Measurements from ENCODE around the gene TRHDE.

The TRHDE gene, protein sequence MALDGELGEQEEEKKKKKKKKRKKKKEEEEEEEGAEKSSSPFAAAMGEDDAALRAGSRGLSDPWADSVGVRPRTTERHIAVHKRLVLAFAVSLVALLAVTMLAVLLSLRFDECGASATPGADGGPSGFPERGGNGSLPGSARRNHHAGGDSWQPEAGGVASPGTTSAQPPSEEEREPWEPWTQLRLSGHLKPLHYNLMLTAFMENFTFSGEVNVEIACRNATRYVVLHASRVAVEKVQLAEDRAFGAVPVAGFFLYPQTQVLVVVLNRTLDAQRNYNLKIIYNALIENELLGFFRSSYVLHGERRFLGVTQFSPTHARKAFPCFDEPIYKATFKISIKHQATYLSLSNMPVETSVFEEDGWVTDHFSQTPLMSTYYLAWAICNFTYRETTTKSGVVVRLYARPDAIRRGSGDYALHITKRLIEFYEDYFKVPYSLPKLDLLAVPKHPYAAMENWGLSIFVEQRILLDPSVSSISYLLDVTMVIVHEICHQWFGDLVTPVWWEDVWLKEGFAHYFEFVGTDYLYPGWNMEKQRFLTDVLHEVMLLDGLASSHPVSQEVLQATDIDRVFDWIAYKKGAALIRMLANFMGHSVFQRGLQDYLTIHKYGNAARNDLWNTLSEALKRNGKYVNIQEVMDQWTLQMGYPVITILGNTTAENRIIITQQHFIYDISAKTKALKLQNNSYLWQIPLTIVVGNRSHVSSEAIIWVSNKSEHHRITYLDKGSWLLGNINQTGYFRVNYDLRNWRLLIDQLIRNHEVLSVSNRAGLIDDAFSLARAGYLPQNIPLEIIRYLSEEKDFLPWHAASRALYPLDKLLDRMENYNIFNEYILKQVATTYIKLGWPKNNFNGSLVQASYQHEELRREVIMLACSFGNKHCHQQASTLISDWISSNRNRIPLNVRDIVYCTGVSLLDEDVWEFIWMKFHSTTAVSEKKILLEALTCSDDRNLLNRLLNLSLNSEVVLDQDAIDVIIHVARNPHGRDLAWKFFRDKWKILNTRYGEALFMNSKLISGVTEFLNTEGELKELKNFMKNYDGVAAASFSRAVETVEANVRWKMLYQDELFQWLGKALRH

GRCh38 chr12:72272091-72272661 is at the start of gene TRHDE:
TRHDE (plus strand) TSS chr12:72272370; CDS start chr12:72272644, 274 bp downstream.
- Histone ChIP-seq H3K27me3 (ENCODE audit: control insufficient read depth, insufficient read depth, low read length) (peaks cover 55% of the 10 kb centered on the region), H3K9ac (ENCODE audit: low read depth, low read length) (peak within 1 kb of the TSS; percentile 37), H3K9me3 (ENCODE audit: control insufficient read depth, insufficient read depth, low read length) (no peaks in the 10 kb centered on the region), H3K4me1 (ENCODE audit: control insufficient read depth, insufficient read depth, low read length) (peaks cover 34% of the 10 kb centered on the region), H3K36me3 (ENCODE audit: control insufficient read depth, insufficient read depth, low read length) (no peaks in the 10 kb centered on the region), H3K4me3 (ENCODE audit: low read depth, low read length) (peak within 1 kb of the TSS; percentile 78), H3K27ac (ENCODE audit: low read depth, low read length) (no peak within 1 kb of the TSS)

GRCh38 chr12:72226510-72226909 is 45.7 kb upstream of the TRHDE start:
- Histone ChIP-seq H3K4me3 (ENCODE audit: low read depth, low read length) (no peak overlapping the region), H3K27me3 (ENCODE audit: control insufficient read depth, insufficient read depth, low read length) (no peaks in the 10 kb centered on the region), H3K27ac (ENCODE audit: low read depth, low read length) (no peak overlapping the region), H3K9me3 (ENCODE audit: control insufficient read depth, insufficient read depth, low read length) (no peaks in the 10 kb centered on the region), H3K9ac (ENCODE audit: low read depth, low read length) (no peak overlapping the region), H3K4me1 (ENCODE audit: control insufficient read depth, insufficient read depth, low read length) (no peaks in the 10 kb centered on the region), H3K36me3 (ENCODE audit: control insufficient read depth, insufficient read depth, low read length) (no peaks in the 10 kb centered on the region)

DNA sequence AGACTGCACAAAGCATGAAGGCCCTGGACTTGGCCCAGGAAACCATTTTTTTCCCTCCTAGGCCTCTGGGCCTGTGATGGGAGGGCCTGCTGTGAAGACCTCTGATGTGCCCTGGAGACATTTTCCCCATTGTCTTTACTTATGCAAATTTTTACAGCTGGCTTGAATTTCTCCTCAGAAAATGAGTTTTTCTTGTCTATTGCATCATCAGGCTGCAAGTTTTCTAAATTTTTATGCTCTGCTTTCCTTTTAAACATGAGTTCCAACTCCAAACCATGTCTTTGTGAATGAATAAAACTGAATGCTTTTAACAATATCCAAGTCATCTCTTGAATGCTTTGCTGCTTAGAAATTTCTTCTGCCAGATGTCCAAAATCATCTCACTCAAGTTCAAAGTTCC is 43.7 kb upstream of the TRHDE start:
- H3K27me3 ChIP-seq (ENCODE audit: control insufficient read depth, insufficient read depth, low read length): no peaks in the 10 kb centered on the region
- no peak overlapping the region for H3K9ac ChIP-seq (ENCODE audit: low read depth, low read length)
- no peak overlapping the region for H3K4me3 ChIP-seq (ENCODE audit: low read depth, low read length)
- no peaks in the 10 kb centered on the region for H3K4me1 ChIP-seq (ENCODE audit: control insufficient read depth, insufficient read depth, low read length)
- H3K9me3 ChIP-seq (ENCODE audit: control insufficient read depth, insufficient read depth, low read length): no peaks in the 10 kb centered on the region
- H3K36me3 ChIP-seq (ENCODE audit: control insufficient read depth, insufficient read depth, low read length): no peaks in the 10 kb centered on the region
- H3K27ac ChIP-seq (ENCODE audit: low read depth, low read length): no peak overlapping the region

GRCh38 chr12:72230589-72230988 is 41.6 kb upstream of the TRHDE start:
- Histone ChIP-seq H3K36me3 (ENCODE audit: control insufficient read depth, insufficient read depth, low read length) (no peaks in the 10 kb centered on the region), H3K9me3 (ENCODE audit: control insufficient read depth, insufficient read depth, low read length) (no peaks in the 10 kb centered on the region), H3K27me3 (ENCODE audit: control insufficient read depth, insufficient read depth, low read length) (no peaks in the 10 kb centered on the region), H3K4me3 (ENCODE audit: low read depth, low read length) (no peak overlapping the region), H3K9ac (ENCODE audit: low read depth, low read length) (no peak overlapping the region), H3K27ac (ENCODE audit: low read depth, low read length) (no peak overlapping the region), H3K4me1 (ENCODE audit: control insufficient read depth, insufficient read depth, low read length) (peaks cover 11% of the 10 kb centered on the region; the same call in 1 of the 2 replicates)

DNA sequence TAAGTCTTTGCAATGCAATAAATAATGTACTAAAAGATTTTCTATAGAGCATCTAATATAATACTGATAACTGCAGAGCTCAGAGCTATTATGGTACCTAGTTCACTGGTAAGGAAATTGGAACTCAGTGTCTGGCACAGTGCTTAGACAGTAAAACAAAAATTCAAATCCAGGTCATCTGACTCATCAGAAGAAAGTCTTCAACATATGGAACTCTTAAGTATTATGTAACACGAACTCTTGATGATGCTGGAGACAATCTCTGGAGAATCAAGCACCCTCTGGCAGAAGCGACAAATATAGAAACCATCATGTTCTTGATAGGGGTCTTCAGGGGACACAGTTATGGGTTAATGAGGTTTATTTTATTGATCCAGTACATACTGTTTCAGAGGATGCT is 37.3 kb upstream of the TRHDE start:
- no peak overlapping the region for H3K4me3 ChIP-seq (ENCODE audit: low read depth, low read length)
- no peak overlapping the region for H3K9ac ChIP-seq (ENCODE audit: low read depth, low read length)
- H3K27ac ChIP-seq (ENCODE audit: low read depth, low read length): no peak overlapping the region
- H3K27me3 ChIP-seq (ENCODE audit: control insufficient read depth, insufficient read depth, low read length): no peaks in the 10 kb centered on the region
- peaks cover 11% of the 10 kb centered on the region; the same call in 1 of the 2 replicates for H3K4me1 ChIP-seq (ENCODE audit: control insufficient read depth, insufficient read depth, low read length)
- no peaks in the 10 kb centered on the region for H3K36me3 ChIP-seq (ENCODE audit: control insufficient read depth, insufficient read depth, low read length)
- H3K9me3 ChIP-seq (ENCODE audit: control insufficient read depth, insufficient read depth, low read length): no peaks in the 10 kb centered on the region

DNA sequence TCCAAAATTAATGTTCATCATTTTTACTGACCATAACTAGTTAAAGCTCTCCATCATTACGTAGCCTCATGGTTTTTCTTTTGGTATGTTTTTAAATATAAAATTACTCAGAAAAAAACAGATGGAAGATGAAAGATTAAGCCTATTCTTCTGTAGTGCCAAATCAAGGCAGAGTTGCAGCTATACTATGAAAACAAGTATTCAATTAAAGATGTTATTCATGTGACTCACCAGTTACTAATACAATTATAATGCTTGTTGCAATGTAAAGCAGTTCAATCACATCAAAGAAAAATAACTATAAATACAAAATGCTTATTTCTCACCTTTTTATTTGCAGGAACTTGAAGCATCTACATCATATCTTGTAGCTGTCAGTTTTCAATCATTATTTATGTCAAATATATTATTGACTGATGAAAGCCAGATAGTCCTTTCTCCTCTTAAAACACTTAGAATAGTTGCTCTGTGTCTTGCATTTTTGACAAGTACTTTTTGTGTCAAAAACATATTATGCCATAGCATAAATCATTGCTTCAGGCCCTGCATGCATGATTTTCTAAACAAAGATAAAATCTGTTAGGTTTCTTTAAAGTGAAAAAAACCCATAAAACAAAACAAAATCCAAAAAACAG is 36.0 kb upstream of the TRHDE start:
- H3K9ac ChIP-seq (ENCODE audit: low read depth, low read length): no peak overlapping the region
- H3K36me3 ChIP-seq (ENCODE audit: control insufficient read depth, insufficient read depth, low read length): no peaks in the 10 kb centered on the region
- H3K9me3 ChIP-seq (ENCODE audit: control insufficient read depth, insufficient read depth, low read length): no peaks in the 10 kb centered on the region
- peaks cover 11% of the 10 kb centered on the region; the same call in 1 of the 2 replicates for H3K4me1 ChIP-seq (ENCODE audit: control insufficient read depth, insufficient read depth, low read length)
- H3K27ac ChIP-seq (ENCODE audit: low read depth, low read length): no peak overlapping the region
- H3K27me3 ChIP-seq (ENCODE audit: control insufficient read depth, insufficient read depth, low read length): no peaks in the 10 kb centered on the region
- no peak overlapping the region for H3K4me3 ChIP-seq (ENCODE audit: low read depth, low read length)

DNA sequence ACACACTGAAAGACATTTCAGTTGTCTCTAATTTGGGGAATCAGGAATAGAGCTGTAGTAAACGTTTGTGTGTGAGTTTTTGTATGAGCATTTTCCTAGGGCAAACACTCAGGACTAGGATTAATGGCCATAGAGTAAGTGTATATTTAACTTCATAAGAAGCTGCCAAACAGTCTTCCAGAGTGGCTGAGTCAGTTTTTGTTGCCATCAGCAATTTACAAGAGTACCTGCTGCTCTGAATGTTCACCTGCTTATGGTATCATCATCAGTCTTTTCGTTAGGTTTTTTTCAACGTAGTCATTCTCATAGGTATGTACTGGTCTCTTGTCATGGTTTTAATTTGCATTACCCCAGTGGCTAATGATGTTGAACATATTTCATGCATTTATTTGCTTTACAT is 30.6 kb upstream of the TRHDE start:
- H3K4me1 ChIP-seq (ENCODE audit: control insufficient read depth, insufficient read depth, low read length): no peaks in the 10 kb centered on the region
- H3K9ac ChIP-seq (ENCODE audit: low read depth, low read length): no peak overlapping the region
- no peak overlapping the region for H3K4me3 ChIP-seq (ENCODE audit: low read depth, low read length)
- no peak overlapping the region for H3K27ac ChIP-seq (ENCODE audit: low read depth, low read length)
- no peaks in the 10 kb centered on the region for H3K36me3 ChIP-seq (ENCODE audit: control insufficient read depth, insufficient read depth, low read length)
- H3K27me3 ChIP-seq (ENCODE audit: control insufficient read depth, insufficient read depth, low read length): no peaks in the 10 kb centered on the region
- no peaks in the 10 kb centered on the region for H3K9me3 ChIP-seq (ENCODE audit: control insufficient read depth, insufficient read depth, low read length)

- Histone ChIP-seq H3K4me3 (ENCODE audit: low read depth, low read length) (no peak overlapping the region), H3K36me3 (ENCODE audit: control insufficient read depth, insufficient read depth, low read length) (no peaks in the 10 kb centered on the region)
Measured at GRCh38 chr12:72242946-72243345, 29.2 kb upstream of the TRHDE start.

GRCh38 chr12:72246370-72246769 is 25.8 kb upstream of the TRHDE start:
- no peak overlapping the region for H3K4me3 ChIP-seq (ENCODE audit: low read depth, low read length)
- no peaks in the 10 kb centered on the region for H3K9me3 ChIP-seq (ENCODE audit: control insufficient read depth, insufficient read depth, low read length)
- H3K27me3 ChIP-seq (ENCODE audit: control insufficient read depth, insufficient read depth, low read length): no peaks in the 10 kb centered on the region
- H3K9ac ChIP-seq (ENCODE audit: low read depth, low read length): no peak overlapping the region
- no peak overlapping the region for H3K27ac ChIP-seq (ENCODE audit: low read depth, low read length)
- no peaks in the 10 kb centered on the region for H3K36me3 ChIP-seq (ENCODE audit: control insufficient read depth, insufficient read depth, low read length)
- H3K4me1 ChIP-seq (ENCODE audit: control insufficient read depth, insufficient read depth, low read length): peaks cover 9% of the 10 kb centered on the region; the same call in 1 of the 2 replicates

More at GRCh38 chr12:72242946-72243345, 29.2 kb upstream of the TRHDE start:
- Histone ChIP-seq H3K9me3 (ENCODE audit: control insufficient read depth, insufficient read depth, low read length) (no peaks in the 10 kb centered on the region), H3K27me3 (ENCODE audit: control insufficient read depth, insufficient read depth, low read length) (no peaks in the 10 kb centered on the region), H3K4me1 (ENCODE audit: control insufficient read depth, insufficient read depth, low read length) (no peaks in the 10 kb centered on the region), H3K27ac (ENCODE audit: low read depth, low read length) (no peak overlapping the region), H3K9ac (ENCODE audit: low read depth, low read length) (no peak overlapping the region)

- Histone ChIP-seq H3K9me3 (ENCODE audit: control insufficient read depth, insufficient read depth, low read length) (no peaks in the 10 kb centered on the region), H3K9ac (ENCODE audit: low read depth, low read length) (no peak overlapping the region), H3K27ac (ENCODE audit: low read depth, low read length) (no peak overlapping the region), H3K4me1 (ENCODE audit: control insufficient read depth, insufficient read depth, low read length) (peaks cover 9% of the 10 kb centered on the region; the same call in 1 of the 2 replicates), H3K27me3 (ENCODE audit: control insufficient read depth, insufficient read depth, low read length) (no peaks in the 10 kb centered on the region), H3K36me3 (ENCODE audit: control insufficient read depth, insufficient read depth, low read length) (no peaks in the 10 kb centered on the region), H3K4me3 (ENCODE audit: low read depth, low read length) (no peak overlapping the region)
Measured at GRCh38 chr12:72250346-72250745, 21.8 kb upstream of the TRHDE start.
